ENCODE data around the gene ADAM12.

GRCh38 chr10:126353666-126354065, 34.6 kb downstream of the ADAM12 start:
- TF ChIP-seq POLR2A (IDR thresholded peaks at IDR 0.05) (no peak), CTCF (IDR thresholded peaks at IDR 0.05) (no peak)
